KMS-11 (cell line): ENCODE results near the gene CERS6.

Experiments used
- H2AFZ ChIP-seq: fragments of 200-600 bp; sonication (generic); 2 replicates; pipeline ENCODE4 v1.6.1; 2016; ENCODE audit warnings: antibody characterized with exemption, mixed run types, low read depth
- H3K27ac ChIP-seq: fragments of 200-600 bp; sonication (generic); 2 replicates; pipeline ENCODE4 v1.6.1; 2016; ENCODE audit warnings: mild to moderate bottlenecking, mixed run types
- H3K27me3 ChIP-seq: fragments of 200-600 bp; sonication (generic); 2 replicates; pipeline ENCODE4 v1.6.1; 2017; ENCODE audit warnings: mild to moderate bottlenecking, low read depth, mixed run types, moderate library complexity; ENCODE audit not compliant: insufficient read depth
- H3K36me3 ChIP-seq: fragments of 200-600 bp; sonication (generic); 2 replicates; pipeline ENCODE4 v1.6.1; 2017; ENCODE audit warnings: mild to moderate bottlenecking, mixed run types; ENCODE audit not compliant: insufficient read depth
- H3K4me1 ChIP-seq: fragments of 200-600 bp; sonication (generic); 2 replicates; pipeline ENCODE4 v1.6.1; 2016; ENCODE audit warnings: mild to moderate bottlenecking, low read depth, mixed run types; ENCODE audit not compliant: poor library complexity, severe bottlenecking
- H3K4me2 ChIP-seq: fragments of 200-600 bp; sonication (generic); 2 replicates; pipeline ENCODE4 v1.7.0; 2016; ENCODE audit warnings: mild to moderate bottlenecking, mixed run types
- H3K4me3 ChIP-seq: fragments of 200-600 bp; sonication (generic); IDR thresholded peaks from 2 replicates; pipeline ENCODE4 v1.6.1; 2017; ENCODE audit warnings: low read depth, low read length, mixed read lengths; ENCODE audit not compliant: insufficient read depth
- H3K79me2 ChIP-seq: fragments of 200-600 bp; sonication (generic); 2 replicates; pipeline ENCODE4 v1.6.1; 2016; ENCODE audit warnings: low read depth, mixed run types; ENCODE audit not compliant: insufficient read depth
- H3K9ac ChIP-seq: fragments of 200-600 bp; sonication (generic); 2 replicates; pipeline ENCODE4 v1.6.1; 2016; ENCODE audit warnings: mild to moderate bottlenecking, mixed run types
- H4K20me1 ChIP-seq: fragments of 200-600 bp; sonication (generic); 2 replicates; pipeline ENCODE4 v1.6.1; 2016; ENCODE audit warnings: mild to moderate bottlenecking, mixed run types; ENCODE audit not compliant: insufficient read depth
- CTCF ChIP-seq: fragments of 200-600 bp; sonication (generic); conservative IDR thresholded peaks from 2 replicates; pipeline ENCODE4 v1.6.1; 2017; ENCODE audit warnings: low read depth, mild to moderate bottlenecking, antibody characterized with exemption, low read length, moderate library complexity, mixed read lengths

The CERS6 gene

GRCh38 chr2:168635065-168635577 lies 179.0 kb downstream of the CERS6 start:
- H4K20me1 ChIP-seq, result no peaks in the 10 kb centered on the region
- TF ChIP-seq CTCF, result no peak
- no peaks in the 10 kb centered on the region for H3K79me2 ChIP-seq
- no peak overlapping the region for H3K9ac ChIP-seq
- no peak overlapping the region for H2AFZ ChIP-seq
- H3K27ac ChIP-seq, result no peak overlapping the region
- no peaks in the 10 kb centered on the region for H3K4me1 ChIP-seq
- no peaks in the 10 kb centered on the region for H3K36me3 ChIP-seq
- H3K4me2 ChIP-seq, result no peak overlapping the region
- H3K27me3 ChIP-seq, result no peaks in the 10 kb centered on the region
- H3K4me3 ChIP-seq, result no peak overlapping the region

- H3K4me2 ChIP-seq, result no peak overlapping the region
- no peaks in the 10 kb centered on the region for H4K20me1 ChIP-seq
- no peaks in the 10 kb centered on the region for H3K79me2 ChIP-seq
- no peaks in the 10 kb centered on the region for H3K4me1 ChIP-seq
- H3K36me3 ChIP-seq, result no peaks in the 10 kb centered on the region
- no peak overlapping the region for H2AFZ ChIP-seq
- H3K9ac ChIP-seq, result no peak overlapping the region
- no peak overlapping the region for H3K4me3 ChIP-seq
- H3K27ac ChIP-seq, result no peak overlapping the region
- TF ChIP-seq CTCF, result no peak
- no peaks in the 10 kb centered on the region for H3K27me3 ChIP-seq
These were observed 182.9 kb downstream of the CERS6 start for GRCh38 chr2:168639018-168639417.

- H3K9ac ChIP-seq, result no peak overlapping the region
- H3K4me3 ChIP-seq, result no peak overlapping the region
These were observed 183.4 kb downstream of the CERS6 start for GRCh38 chr2:168639441-168639898.

GRCh38 chr2:168640039-168640438 lies 184.0 kb downstream of the CERS6 start:
- no peak for TF ChIP-seq CTCF
- Histone ChIP-seq H2AFZ (no peak overlapping the region), H3K27me3 (no peaks in the 10 kb centered on the region), H3K4me1 (no peaks in the 10 kb centered on the region), H3K27ac (no peak overlapping the region), H3K4me2 (no peak overlapping the region), H3K79me2 (no peaks in the 10 kb centered on the region), H3K9ac (no peak overlapping the region), H3K4me3 (no peak overlapping the region), H4K20me1 (no peaks in the 10 kb centered on the region), H3K36me3 (no peaks in the 10 kb centered on the region)

More at GRCh38 chr2:168639441-168639898, 183.4 kb downstream of the CERS6 start:
- Histone ChIP-seq H3K27ac (no peak overlapping the region), H3K4me1 (no peaks in the 10 kb centered on the region), H3K27me3 (no peaks in the 10 kb centered on the region), H3K79me2 (no peaks in the 10 kb centered on the region), H4K20me1 (no peaks in the 10 kb centered on the region), H3K4me2 (no peak overlapping the region), H2AFZ (no peak overlapping the region), H3K36me3 (no peaks in the 10 kb centered on the region)
- no peak for TF ChIP-seq CTCF
